ENCODE measurements around the gene USO1.

- no peak for TF ChIP-seq CTCF (IDR thresholded peaks at IDR 0.05)
- TF ChIP-seq POLR2A (IDR thresholded peaks at IDR 0.05), result no peak
Measured at GRCh38 chr4:75733369-75733768, 9.0 kb downstream of the USO1 start.

All from body of pancreas (tissue), 4 donors.